Fibroblast of mammary gland (primary cell): ENCODE data around the gene C16orf89.

Experiments
- DNase-seq: peaks from one replicate; pipeline ENCODE4 v3.0.0-alpha.2; 2010; ENCODE audit warnings: low read depth
- H3K4me3 ChIP-seq: 2 replicates; pipeline ENCODE4 v1.5.1; 2011; ENCODE audit warnings: low read depth, mild to moderate bottlenecking, low read length, moderate library complexity; ENCODE audit not compliant: control insufficient read depth
- TF ChIP-seq, protein P1 (sequence below): conservative IDR thresholded peaks from 2 replicates; pipeline ENCODE4 v1.5.1; 2011; ENCODE audit warnings: low read depth, low read length, inconsistent platforms; ENCODE audit not compliant: control insufficient read depth, insufficient read depth

C16orf89 gene

DNA sequence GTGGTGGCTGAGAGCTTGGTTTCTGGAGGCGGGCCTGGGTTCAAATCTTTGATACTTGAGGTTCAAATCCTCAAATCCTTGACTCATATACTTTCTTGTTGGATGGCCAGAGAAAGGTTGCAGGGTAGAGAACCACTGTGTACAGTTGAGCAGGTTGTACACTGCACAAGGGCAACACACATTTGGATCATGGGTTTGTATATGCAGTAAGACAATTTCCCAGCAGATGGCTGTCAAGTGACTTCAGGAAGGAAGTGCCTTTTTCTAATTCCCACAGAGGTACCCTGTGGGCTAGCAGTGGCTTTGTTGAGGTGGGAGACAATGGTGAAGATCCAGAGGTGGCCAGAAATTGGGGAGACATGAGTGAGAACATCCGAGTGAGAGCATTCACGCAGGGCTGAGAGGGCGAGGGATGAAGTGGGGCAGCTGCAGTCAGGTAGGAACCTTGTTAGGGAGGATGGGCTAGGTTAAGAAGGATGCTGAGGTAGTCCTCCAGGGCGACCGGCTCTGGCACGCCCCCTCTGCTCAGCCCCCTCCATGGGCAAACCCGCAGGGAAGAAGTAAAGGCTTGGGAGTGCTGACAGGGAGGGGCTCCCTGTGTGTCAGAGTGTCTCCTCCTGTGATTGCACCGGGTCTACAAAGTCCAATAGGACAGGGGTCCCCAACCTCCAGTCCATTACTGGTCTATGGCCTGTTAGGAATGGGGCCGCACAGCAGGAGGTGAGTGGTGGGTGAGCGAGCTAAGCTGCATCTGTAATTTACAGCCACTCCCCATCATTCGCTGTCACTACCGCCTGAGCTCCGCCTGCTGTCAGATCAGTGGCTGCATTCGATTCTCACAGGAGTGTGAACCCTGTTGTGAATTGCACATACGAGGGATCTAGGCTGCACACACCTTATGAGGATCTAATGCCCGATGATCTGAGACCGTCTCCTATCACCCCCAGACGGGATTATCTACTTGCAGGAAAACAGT lies 2.7 kb downstream of the C16orf89 start:
- DNase-seq: no peak
- TF ChIP-seq, protein P1, sequence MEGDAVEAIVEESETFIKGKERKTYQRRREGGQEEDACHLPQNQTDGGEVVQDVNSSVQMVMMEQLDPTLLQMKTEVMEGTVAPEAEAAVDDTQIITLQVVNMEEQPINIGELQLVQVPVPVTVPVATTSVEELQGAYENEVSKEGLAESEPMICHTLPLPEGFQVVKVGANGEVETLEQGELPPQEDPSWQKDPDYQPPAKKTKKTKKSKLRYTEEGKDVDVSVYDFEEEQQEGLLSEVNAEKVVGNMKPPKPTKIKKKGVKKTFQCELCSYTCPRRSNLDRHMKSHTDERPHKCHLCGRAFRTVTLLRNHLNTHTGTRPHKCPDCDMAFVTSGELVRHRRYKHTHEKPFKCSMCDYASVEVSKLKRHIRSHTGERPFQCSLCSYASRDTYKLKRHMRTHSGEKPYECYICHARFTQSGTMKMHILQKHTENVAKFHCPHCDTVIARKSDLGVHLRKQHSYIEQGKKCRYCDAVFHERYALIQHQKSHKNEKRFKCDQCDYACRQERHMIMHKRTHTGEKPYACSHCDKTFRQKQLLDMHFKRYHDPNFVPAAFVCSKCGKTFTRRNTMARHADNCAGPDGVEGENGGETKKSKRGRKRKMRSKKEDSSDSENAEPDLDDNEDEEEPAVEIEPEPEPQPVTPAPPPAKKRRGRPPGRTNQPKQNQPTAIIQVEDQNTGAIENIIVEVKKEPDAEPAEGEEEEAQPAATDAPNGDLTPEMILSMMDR: no peak
- H3K4me3 ChIP-seq: no peak overlapping the region

DNA sequence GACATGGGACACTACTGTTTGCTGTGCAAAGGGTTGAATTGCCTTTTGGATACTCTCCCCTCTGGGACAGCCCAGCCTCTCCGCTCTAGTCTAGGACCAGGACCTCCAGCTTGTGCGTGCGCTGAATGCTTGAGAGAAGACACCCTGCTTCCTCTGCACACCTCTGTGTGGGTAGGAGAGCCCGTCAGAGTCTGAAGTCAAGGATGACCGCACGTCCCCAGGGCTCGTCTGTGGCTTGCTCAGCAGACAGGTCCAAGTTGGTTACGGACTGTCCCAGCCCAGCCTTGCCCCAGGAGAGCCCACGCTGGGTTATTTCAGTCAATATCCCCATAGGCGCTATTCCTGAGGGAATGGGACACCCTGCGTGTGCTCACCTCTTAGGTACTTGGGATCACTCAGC lies 3.7 kb downstream of the C16orf89 start:
- no peak for DNase-seq
- H3K4me3 ChIP-seq: no peak overlapping the region
- TF ChIP-seq, protein P1: no peak

DNA sequence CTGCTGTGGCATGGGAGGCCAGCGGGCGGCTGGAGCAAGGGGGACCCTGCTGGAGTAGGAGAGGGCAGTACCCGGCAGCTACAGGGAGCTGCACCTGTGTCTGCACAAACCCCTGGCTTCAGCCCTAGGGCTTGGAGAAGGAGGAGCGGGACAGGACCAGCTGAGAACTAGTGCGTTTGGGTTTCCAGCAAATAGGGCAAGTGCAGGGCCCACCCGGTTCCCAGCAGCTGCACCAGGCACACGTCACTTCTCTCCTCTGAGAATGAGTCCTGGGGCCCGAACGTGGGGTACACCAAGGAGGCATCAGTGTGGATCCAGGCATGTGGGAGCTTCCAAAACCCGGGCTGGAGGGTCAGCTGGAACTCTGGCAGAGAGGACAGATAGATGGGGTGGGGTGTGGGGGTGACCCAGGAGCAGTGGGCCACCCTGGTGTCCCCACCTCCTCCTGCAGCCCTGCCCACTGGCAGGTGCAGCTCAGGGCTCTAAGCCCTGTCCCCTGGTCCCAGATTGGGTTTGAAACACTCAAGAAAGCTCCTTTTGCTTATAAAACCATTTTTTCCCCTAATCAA lies 5.6 kb downstream of the C16orf89 start:
- DNase-seq: no peak
- H3K4me3 ChIP-seq: no peak overlapping the region
- TF ChIP-seq, protein P1: no peak

DNA sequence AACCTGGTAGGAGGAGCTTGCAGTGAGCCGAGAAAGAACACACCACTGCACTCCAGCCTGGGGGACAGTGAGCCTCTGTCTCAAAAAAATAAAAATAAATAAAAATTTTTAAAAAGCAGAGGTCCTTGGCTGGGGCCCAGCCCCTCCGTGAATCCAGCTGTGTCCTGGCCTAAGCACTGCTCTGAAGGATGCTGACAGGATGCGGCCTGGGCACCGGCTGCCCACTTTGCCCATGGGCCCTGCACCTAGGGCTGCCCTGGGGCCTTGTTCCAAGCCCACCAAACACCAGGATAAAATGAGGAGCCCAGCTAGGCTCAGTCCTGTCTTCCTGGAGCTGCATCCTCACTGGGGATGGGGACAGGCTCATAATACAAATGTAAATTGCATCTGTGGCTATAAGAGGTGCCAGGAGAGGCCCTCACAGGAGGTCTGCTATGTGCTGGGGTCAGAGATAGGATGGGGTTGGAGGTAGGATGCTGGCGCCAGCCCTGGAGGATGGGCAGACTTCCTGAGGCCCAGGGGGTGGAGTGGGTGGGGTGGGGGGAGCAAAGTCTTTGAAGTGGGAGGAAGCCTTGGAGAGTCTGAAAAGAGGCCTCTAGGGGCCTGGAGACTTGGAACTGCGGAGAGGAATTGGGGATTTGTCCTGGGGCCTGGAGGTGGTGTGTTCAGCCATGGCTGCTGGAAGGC lies 6.2 kb downstream of the C16orf89 start:
- TF ChIP-seq, protein P1: no peak
- no peak overlapping the region for H3K4me3 ChIP-seq
- DNase-seq: no peak

DNA sequence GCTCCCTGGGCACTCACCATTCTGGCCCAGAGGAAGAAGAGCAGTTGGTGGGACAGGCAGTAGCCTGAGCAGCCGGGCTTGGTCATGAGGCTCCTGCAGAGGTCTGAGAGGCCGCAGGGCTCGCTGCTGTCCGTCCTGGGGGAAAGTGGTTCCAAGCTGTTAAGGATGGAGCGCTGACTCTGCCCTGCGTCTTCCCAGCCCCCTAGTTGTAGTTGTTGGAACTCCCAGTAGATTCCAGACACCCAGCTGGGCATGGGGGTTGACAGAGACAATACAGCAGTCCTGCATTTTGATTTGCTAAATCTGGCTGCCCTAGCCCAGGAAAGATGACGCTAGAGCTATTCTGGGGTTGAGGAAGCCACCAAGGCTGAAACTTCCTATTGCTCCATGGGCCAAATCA lies 7.3 kb downstream of the C16orf89 start:
- H3K4me3 ChIP-seq: no peak overlapping the region
- TF ChIP-seq, protein P1: no peak
- no peak for DNase-seq

DNA sequence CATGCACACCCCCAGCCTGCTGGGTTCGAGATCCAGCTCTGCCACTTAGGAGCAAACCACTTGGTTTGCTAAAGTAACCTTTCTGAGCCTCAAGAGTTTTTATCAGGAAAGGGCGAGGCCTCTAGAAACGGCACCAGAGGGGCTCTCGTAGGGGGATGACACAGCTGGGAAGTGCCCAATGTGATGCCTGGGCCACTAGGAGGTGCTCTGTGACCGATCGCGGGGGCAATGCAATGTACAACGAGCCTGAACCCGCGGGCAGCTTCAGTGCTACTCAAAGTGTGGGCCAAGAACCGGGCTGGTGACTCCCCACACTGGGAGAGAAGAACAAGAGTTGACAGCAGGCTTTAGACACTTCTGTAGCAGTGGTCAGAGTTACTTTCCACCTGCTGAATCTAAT lies 9.4 kb downstream of the C16orf89 start:
- DNase-seq: peak; percentile 27
- H3K4me3 ChIP-seq: no peak overlapping the region
- TF ChIP-seq, protein P1: peak; percentile 46
